Heart right ventricle (tissue), 16 donors: ENCODE data around the gene CLVS2. TPM values are rescaled to one million over a fixed set of nuclear protein-coding genes. Genes with fewer than 3 reads are reported as not detected.

ENCODE experiments used
- ATAC-seq, 8 donors: fragments of 200-7000 bp; cut with Tn5 transposase; one replicate each; pipeline ENCODE4 v1.9.1; 2020; ENCODE audit warnings: mild to moderate bottlenecking in 8 of 8, moderate library complexity in 8 of 8, moderate number of reproducible peaks in 1 of 8
- DNase-seq, 2 donors: peaks; one replicate each; pipeline ENCODE4 v3.0.0-alpha.2; 2020
- H3K27ac ChIP-seq, 10 donors: fragments of 200-600 bp; sonication (generic) in 2 of 10; one replicate each; pipeline versions ENCODE4 v1.5.0 to v1.8.0; 2020 to 2022; ENCODE audit warnings: mild to moderate bottlenecking in 3 of 10
- H3K27me3 ChIP-seq, 7 donors: fragments of 200-600 bp; one replicate each; pipeline ENCODE4 v1.8.0; 2021 to 2022; ENCODE audit warnings: mild to moderate bottlenecking in 2 of 7
- H3K36me3 ChIP-seq, 9 donors: fragments of 200-600 bp; sonication (generic) in 1 of 9; one replicate each; pipeline versions ENCODE4 v1.5.0 to v1.8.0; 2020 to 2022; ENCODE audit warnings: mild to moderate bottlenecking in 2 of 9
- H3K4me1 ChIP-seq, 9 donors: fragments of 200-600 bp; sonication (generic) in 1 of 9; one replicate each; pipeline versions ENCODE4 v1.5.0 to v1.8.0; 2020 to 2022; ENCODE audit warnings: mild to moderate bottlenecking in 4 of 9
- H3K4me3 ChIP-seq, 10 donors: fragments of 200-600 bp; sonication (generic) in 2 of 10; one replicate each; pipeline versions ENCODE4 v1.5.0 to v1.8.0; 2020 to 2022; ENCODE audit warnings: mild to moderate bottlenecking in 7 of 10, moderate library complexity in 2 of 10
- H3K9me3 ChIP-seq, 11 donors: fragments of 200-600 bp in 10 of 11; sonication (generic) in 2 of 11; one replicate each; pipeline versions ENCODE4 v1.5.0 to v1.8.0; 2013 to 2022; ENCODE audit warnings: mild to moderate bottlenecking in 2 of 11, control low read depth in 1 of 11, moderate library complexity in 1 of 11
- CTCF ChIP-seq, 9 donors: fragments of 200-600 bp; sonication (generic) in 2 of 9; IDR thresholded peaks; one replicate each; pipeline versions ENCODE4 v1.5.0 to v1.8.0; 2021 to 2022; ENCODE audit warnings: antibody characterized with exemption in 9 of 9, mild to moderate bottlenecking in 5 of 9, moderate library complexity in 1 of 9
- WGBS, 2 donors: extraction: QIAGEN DNeasy Blood & Tissue Kit; methylation state at CpG; one replicate each; pipeline ENCODE4 v1.1.7; 2013; ENCODE audit warnings: inconsistent platforms in 1 of 2; 5-methylcytosine and 5-hydroxymethylcytosine counted together
- intact Hi-C, 10 donors: fragments of 100-400 bp; cut with DNase I; formaldehyde crosslinking; loops; one replicate each; pipeline versions ENCODE4 v1.11.1 to v1.14.2; 2022
- polyA plus RNA-seq, 2 donors: library from polyadenylated mRNA; stranded (reverse); fragments of 200-250 nt; gene quantifications; one replicate each; pipeline ENCODE4 v1.2.3, GENCODE V29; 2013
- total RNA-seq, 10 donors: library from RNA; stranded (reverse); fragmentation: NEBNext Ultra II Directional in 3 of 10; extraction: Animal tissue kit (Norgen Biotek cat#: 25700) in 3 of 10; gene quantifications; one replicate each; pipeline versions ENCODE4 v1.2.1 to v1.2.4, GENCODE V29; 2021 to 2023
- donor health status: Arrhythmogenic right ventricular cardiomyopathy.
- donor health status: ischemic (EF 13 %, LVEDD 7.1; RV severe dilation, severe dysfunction).
- donor health status: healthy with polysubstance abuse.
- donor health status: DM: no; HTN: yes; CAD: no.
- donor health status: DM: no; HTN: no; CAD: no.
- donor health status: ischemic (EF 25% LVEDD 6.9; RV normal size, moderate dysfunction).
- donor health status: ischemic (EF 25% LVEDD 5.7; RV mildly dilated, moderate dysfunction).
- donor health status: healthy.
- donor health status: DM: yes; HTN: yes; CAD: no.
- donor health status: Ischemic cardiomyopathy.
- donor health status: ischemic (EF 35%, LVEDD 5.7; RV mildly dilated, moderate dysfunction).
- donor health status: nonischemic (EF 11% LVEDD 7.7; RV severe dilation, severe dysfunction).
- donor health status: DM: yes; HTN: yes; CAD: no.
- donor health status: PGD.
- donor health status: ischemic (EF 29% LVEDD 5.4; RV normal size, mild dysfunction).
- donor health status: nonischemic (EF 23%, LVEDD 6.1; RV moderate dilation, normal function).

CLVS2 gene
- total and polyA plus RNA-seq, 12 donors, result under 0.01 to 0.41 (median 0.19) TPM; not detected in 6

GRCh38 chr6:123044341-123044860, 48.4 kb downstream of the CLVS2 start:
- no peak overlapping the region for H3K4me3 ChIP-seq
- H3K9me3 ChIP-seq, result no peaks in the 10 kb centered on the region
- intact Hi-C loops, result no loop called here
- DNase-seq (no peak), ATAC-seq (no peak)
- no peaks in the 10 kb centered on the region for H3K27me3 ChIP-seq
- no peak overlapping the region for H3K27ac ChIP-seq
- no peaks in the 10 kb centered on the region for H3K4me1 ChIP-seq
- 71 to 72% methylated on average over 3 of the region's 3 CpGs for WGBS, 2 donors
- no peaks in the 10 kb centered on the region for H3K36me3 ChIP-seq
- TF ChIP-seq CTCF (IDR thresholded peaks at IDR 0.05), result no peak

- H3K4me3 ChIP-seq, result no peak overlapping the region
- intact Hi-C loops, result no loop called here
- H3K9me3 ChIP-seq, result no peaks in the 10 kb centered on the region
- no peak for TF ChIP-seq CTCF (IDR thresholded peaks at IDR 0.05)
- H3K27ac ChIP-seq, result no peak overlapping the region
- 71 to 74% methylated on average over 8 of the region's 8 CpGs for WGBS, 2 donors
- no peak for ATAC-seq
- no peak for DNase-seq
- H3K27me3 ChIP-seq, result no peaks in the 10 kb centered on the region
- no peaks in the 10 kb centered on the region for H3K4me1 ChIP-seq
- H3K36me3 ChIP-seq, result no peaks in the 10 kb centered on the region
Observed at GRCh38 chr6:123053602-123054225, 57.7 kb downstream of the CLVS2 start.

GRCh38 chr6:123055256-123055655, 59.2 kb downstream of the CLVS2 start:
- H3K9me3 ChIP-seq, result no peaks in the 10 kb centered on the region
- no peaks in the 10 kb centered on the region for H3K36me3 ChIP-seq
- ATAC-seq (no peak), DNase-seq (no peak)
- intact Hi-C loops, result no loop called here
- H3K4me3 ChIP-seq, result no peak overlapping the region
- TF ChIP-seq CTCF (IDR thresholded peaks at IDR 0.05), result no peak
- no peak overlapping the region for H3K27ac ChIP-seq
- no peaks in the 10 kb centered on the region for H3K4me1 ChIP-seq
- WGBS, 2 donors, result 71 to 76% methylated on average over 1 of the region's 1 CpG
- H3K27me3 ChIP-seq, result no peaks in the 10 kb centered on the region

GRCh38 chr6:123062670-123063069, 66.6 kb downstream of the CLVS2 start:
- DNase-seq, result no peak
- intact Hi-C loops, result no loop called here
- no peaks in the 10 kb centered on the region for H3K4me1 ChIP-seq
- no peaks in the 10 kb centered on the region for H3K36me3 ChIP-seq
- no peak overlapping the region for H3K4me3 ChIP-seq
- no peak for ATAC-seq
- no peaks in the 10 kb centered on the region for H3K27me3 ChIP-seq
- 48 to 65% methylated on average over 1 of the region's 1 CpG for WGBS, 2 donors
- TF ChIP-seq CTCF (IDR thresholded peaks at IDR 0.05), result no peak
- no peak overlapping the region for H3K27ac ChIP-seq
- H3K9me3 ChIP-seq, result no peaks in the 10 kb centered on the region
